Measurements from ENCODE around the gene PTPRN2.

GRCh38 chr7:158067931-158068482 lies 519.6 kb downstream of the PTPRN2 start:
- no peak for TF ChIP-seq CTCF (IDR thresholded peaks at IDR 0.05)
- TF ChIP-seq POLR2AphosphoS5 (IDR thresholded peaks at IDR 0.05) = no peak
- TF ChIP-seq POLR2A (IDR thresholded peaks at IDR 0.05) = no peak
- TF ChIP-seq EP300 (IDR thresholded peaks at IDR 0.05) = no peak

Data from sigmoid colon (tissue), 4 donors.